HG02973 (cell line): Measurements from ENCODE around the gene GRIA1.

ENCODE experiments used
- ATAC-seq: cut with Tn5 transposase; IDR thresholded peaks from one replicate; pipeline ENCODE4 v1.9.1; 2021; ENCODE audit warnings: moderate library complexity; ENCODE audit not compliant: unreplicated experiment

Gene GRIA1

GRCh38 chr5:153490118-153491037 lies at the start of gene GRIA1:
GRIA1 (plus strand) TSS chr5:153490670.
- ATAC-seq, result no peak

GRCh38 chr5:153445875-153446579 lies 44.4 kb upstream of the GRIA1 start:
- ATAC-seq, result no peak

GRCh38 chr5:153447534-153447933 lies 42.9 kb upstream of the GRIA1 start:
- ATAC-seq, result no peak

GRCh38 chr5:153456354-153456753 lies 34.1 kb upstream of the GRIA1 start:
- no peak for ATAC-seq

DNA sequence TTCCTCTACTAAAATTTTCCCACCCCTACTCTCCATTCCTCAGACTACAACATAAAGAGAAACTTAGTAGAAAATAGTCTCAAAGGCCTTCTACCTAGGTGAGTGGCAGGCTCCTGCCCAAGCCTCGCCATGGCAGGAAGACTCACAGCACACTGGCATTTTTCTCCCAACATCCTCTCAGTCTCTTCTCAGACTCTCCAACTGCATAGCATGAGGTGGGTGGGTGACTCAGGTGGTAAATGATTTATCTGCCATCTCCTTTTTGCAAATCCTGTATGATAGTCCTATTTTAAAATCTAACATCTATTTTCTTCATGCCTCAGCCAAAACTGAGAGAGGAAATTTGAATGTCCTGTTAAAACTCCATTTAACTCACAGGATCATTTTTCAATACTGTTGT lies 33.5 kb upstream of the GRIA1 start:
- no peak for ATAC-seq

- ATAC-seq, result no peak
Measured at GRCh38 chr5:153458268-153458667, 32.2 kb upstream of the GRIA1 start.

DNA sequence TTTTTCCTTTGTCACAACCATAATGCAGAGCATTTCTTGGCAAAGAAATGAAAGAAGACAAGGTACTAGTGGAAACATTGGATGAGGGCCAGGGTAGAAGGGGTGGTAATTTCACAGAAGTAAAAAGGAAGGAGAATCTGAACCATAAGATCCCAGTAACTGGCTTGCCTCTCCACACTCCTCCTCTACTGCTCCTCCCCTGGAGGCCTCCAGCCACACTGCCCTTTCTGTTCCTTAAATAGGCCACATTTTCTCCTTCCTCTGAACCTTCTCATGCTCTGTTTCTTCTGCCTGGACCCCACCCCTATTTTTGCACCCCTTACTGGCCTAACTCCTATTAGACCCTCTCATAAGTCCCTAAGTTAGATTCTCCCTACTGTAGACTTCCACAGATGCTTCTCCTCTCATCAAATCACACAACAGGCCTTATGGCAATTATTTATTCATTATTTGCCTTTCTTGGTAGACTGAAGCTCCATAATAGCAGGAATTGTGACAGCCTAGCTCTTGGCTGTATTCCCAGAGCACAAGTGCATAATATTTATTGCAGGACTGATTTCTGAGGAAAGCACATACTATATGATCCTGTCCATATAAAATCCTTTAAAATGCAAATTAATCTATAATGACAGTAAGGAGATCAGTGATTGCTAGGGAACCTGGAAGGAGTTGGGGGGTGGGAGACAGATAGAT lies 31.3 kb upstream of the GRIA1 start:
- no peak for ATAC-seq

- no peak for ATAC-seq
Measured at GRCh38 chr5:153460421-153460820, 30.0 kb upstream of the GRIA1 start.

DNA sequence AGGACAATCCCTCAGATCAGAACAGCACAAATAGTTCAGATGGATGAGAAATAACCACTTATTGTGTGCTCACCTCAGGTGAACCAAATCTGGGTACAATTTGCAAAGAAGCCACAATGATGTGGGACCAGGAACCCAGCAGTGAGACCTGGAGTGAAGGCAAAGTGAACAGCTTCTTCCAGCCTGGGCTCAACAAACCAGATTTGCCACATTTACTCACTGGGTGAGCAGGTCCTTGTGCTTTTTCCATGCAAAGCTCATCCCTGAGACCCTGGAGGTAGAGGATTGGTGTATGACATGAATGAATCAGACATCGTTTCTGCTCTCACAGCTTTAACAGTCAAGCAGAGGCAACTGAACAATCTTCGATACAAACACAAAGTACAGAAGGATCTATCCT lies 29.1 kb upstream of the GRIA1 start:
- ATAC-seq, result no peak

- ATAC-seq, result no peak
Measured at GRCh38 chr5:153463806-153464205, 26.7 kb upstream of the GRIA1 start.

GRCh38 chr5:153467546-153467945 lies 22.9 kb upstream of the GRIA1 start:
- ATAC-seq, result no peak

DNA sequence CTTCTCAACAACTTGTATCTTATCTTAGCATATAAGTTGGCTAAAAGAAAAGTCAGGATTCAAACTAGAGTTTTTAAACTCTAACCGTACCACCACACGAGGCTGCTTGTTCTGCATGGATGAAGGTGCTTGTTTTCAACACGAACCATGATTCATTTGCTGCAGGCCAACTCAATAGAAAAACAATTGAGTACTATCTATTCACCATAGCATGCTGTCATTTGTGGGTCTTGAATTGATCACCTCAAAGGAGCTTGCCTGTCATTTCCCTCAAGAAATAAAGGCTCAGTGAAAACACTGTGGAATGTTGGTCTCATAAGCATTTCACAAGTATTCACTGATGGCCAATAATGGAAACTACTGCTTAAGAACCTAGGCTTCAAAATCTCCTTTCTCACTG lies 21.0 kb upstream of the GRIA1 start:
- ATAC-seq, result no peak

- no peak for ATAC-seq
Measured at GRCh38 chr5:153470736-153471135, 19.7 kb upstream of the GRIA1 start.

- no peak for ATAC-seq
Measured at GRCh38 chr5:153476767-153477166, 13.7 kb upstream of the GRIA1 start.

DNA sequence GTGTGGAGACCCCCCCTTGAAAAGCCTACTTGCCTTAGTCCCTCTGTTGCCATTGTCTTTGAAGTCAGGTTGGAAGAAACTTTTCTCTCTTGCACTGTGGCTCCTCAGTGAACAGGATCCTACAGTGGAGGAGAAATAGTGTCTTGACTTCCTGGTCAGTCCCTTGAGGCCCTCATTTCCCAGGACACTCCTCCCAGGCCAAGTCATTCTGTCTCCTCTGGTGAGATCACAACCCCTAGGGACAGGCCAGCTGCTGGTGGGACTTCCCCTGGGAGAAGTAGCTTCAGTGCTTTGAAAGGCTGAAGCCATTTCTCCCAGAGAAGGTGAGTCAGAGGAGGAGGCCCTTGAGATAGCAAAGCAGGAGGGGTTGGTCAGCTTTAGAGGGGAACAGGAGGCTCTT lies 10.1 kb upstream of the GRIA1 start:
- peak; percentile 95 for ATAC-seq

GRCh38 chr5:153483482-153483881 lies 7.0 kb upstream of the GRIA1 start:
- no peak for ATAC-seq

- ATAC-seq, result no peak
Measured at GRCh38 chr5:153485641-153486040, 4.8 kb upstream of the GRIA1 start.

GRCh38 chr5:153486771-153487170 lies 3.7 kb upstream of the GRIA1 start:
- no peak for ATAC-seq

DNA sequence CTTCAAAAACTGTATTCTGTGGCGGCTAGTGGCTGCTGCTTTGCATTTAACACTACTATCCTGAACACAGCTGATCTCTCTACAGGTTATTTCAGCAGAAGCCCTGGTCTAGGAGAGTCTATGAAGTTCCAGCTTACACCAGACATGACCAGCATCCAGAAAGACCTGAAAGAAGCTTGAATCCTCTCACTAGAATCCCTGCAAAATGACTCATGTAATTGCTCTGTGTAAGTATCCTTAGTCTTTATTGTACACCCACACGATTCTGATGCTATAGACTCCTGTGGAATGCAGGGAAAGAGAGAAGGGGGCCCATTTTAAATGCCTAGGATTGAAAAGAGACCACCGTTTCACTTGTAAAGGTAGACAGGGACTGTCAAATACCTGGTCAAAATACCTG lies 859 bp upstream of the GRIA1 start:
- no peak for ATAC-seq

DNA sequence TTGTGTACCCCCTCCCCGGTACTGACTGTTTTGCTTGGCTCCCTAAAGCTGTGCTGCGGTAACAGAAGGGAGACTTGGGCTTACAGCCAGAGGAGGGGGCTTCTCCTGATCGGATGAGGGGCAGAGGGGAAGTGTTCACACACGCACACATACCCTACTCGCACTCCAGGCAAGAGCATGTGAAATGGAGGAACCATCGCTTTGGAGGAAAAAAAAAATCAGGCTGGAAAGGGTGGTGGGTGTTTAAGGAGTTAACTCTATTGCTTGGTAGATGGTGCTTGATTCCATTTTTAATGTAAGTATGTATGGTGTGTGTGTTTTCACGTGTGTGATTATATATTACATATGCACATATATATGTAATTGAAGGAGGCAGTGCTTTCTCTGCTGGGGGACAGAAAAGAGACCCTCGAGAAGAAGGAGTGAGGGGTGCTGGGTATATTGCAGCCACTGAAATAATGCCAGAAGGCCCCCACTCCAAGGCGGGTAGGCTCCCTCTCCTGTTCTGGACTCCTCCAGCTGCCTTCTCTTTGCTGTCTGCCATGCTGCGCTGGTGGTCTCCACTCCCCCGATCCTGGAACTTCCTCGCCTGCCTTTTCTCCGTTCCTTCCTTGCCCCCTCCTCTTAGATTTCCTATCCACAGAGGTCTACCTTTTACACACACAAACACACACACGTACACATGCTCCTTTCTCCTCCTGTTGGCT lies 721 bp downstream of the GRIA1 start:
- ATAC-seq, result no peak

GRCh38 chr5:153491856-153492255 lies 1.4 kb downstream of the GRIA1 start:
- ATAC-seq, result no peak
